Heart left ventricle (tissue), 16 donors: ENCODE data around the gene GZMM. TPM values are rescaled to one million over a fixed set of nuclear protein-coding genes. Genes with fewer than 3 reads are reported as not detected.

Experiments
- ATAC-seq, 4 donors: fragments of 200-7000 bp; cut with Tn5 transposase; one replicate each; pipeline ENCODE4 v1.9.1; 2020 to 2022; ENCODE audit warnings: moderate library complexity in 4 of 4, mild to moderate bottlenecking in 3 of 4, moderate number of reproducible peaks in 1 of 4
- DNase-seq, 5 donors: peaks; one replicate each; pipeline ENCODE4 v3.0.0-alpha.2; 2020
- H3K27ac ChIP-seq, 12 donors: fragments of 200-600 bp; sonication (generic) in 4 of 12; one replicate each; pipeline versions ENCODE4 v1.5.0 to v1.8.0; 2016 to 2022; ENCODE audit warnings: mild to moderate bottlenecking in 2 of 12
- H3K27me3 ChIP-seq, 9 donors: fragments of 200-600 bp; sonication (generic) in 2 of 9; one replicate each; pipeline versions ENCODE4 v1.5.1 to v1.8.0; 2016 to 2022; ENCODE audit warnings: mild to moderate bottlenecking in 3 of 9
- H3K36me3 ChIP-seq, 9 donors: fragments of 200-600 bp; sonication (generic) in 2 of 9; one replicate each; pipeline versions ENCODE4 v1.5.0 to v1.8.0; 2018 to 2022; ENCODE audit warnings: mild to moderate bottlenecking in 2 of 9
- H3K4me1 ChIP-seq, 12 donors: fragments of 200-600 bp; sonication (generic) in 4 of 12; one replicate each; pipeline versions ENCODE4 v1.5.0 to v1.8.0; 2016 to 2022; ENCODE audit warnings: mild to moderate bottlenecking in 3 of 12
- H3K4me3 ChIP-seq, 12 donors: fragments of 200-600 bp; sonication (generic) in 4 of 12; one replicate each; pipeline versions ENCODE4 v1.5.0 to v1.8.0; 2017 to 2022; ENCODE audit warnings: mild to moderate bottlenecking in 9 of 12, moderate library complexity in 4 of 12
- H3K9me3 ChIP-seq, 12 donors: fragments of 200-600 bp; sonication (generic) in 4 of 12; one replicate each; pipeline versions ENCODE4 v1.5.0 to v1.8.0; 2016 to 2022; ENCODE audit warnings: mild to moderate bottlenecking in 1 of 12
- POLR2A ChIP-seq, 2 donors: fragments of 450-650 bp; IDR thresholded peaks; one replicate each; pipeline ENCODE4 v1.6.1; 2017; ENCODE audit warnings: antibody characterized with exemption in 2 of 2, mild to moderate bottlenecking in 2 of 2, moderate library complexity in 2 of 2
- WGBS, 4 donors: extraction: QIAGEN DNeasy Blood & Tissue Kit in 2 of 4; methylation state at CpG; one replicate each; pipeline versions ENCODE4 v1.1.5 to v1.1.7; 2013 to 2018; 5-methylcytosine and 5-hydroxymethylcytosine counted together
- intact Hi-C, 10 donors: fragments of 100-400 bp; cut with DNase I; formaldehyde crosslinking; loops; one replicate each; pipeline versions ENCODE4 v1.11.1 to v1.14.2; 2022
- polyA plus RNA-seq, 2 donors: library from polyadenylated mRNA; stranded (reverse); fragments of 200-250 nt; gene quantifications; one replicate each; pipeline ENCODE4 v1.2.3, GENCODE V29; 2013
- total RNA-seq, 9 donors: library from RNA; depleted of rRNA in 2 of 9; stranded (reverse); fragments of >200 nt in 2 of 9; fragmentation: NEBNext Ultra II Directional in 3 of 9; extraction: Animal tissue kit (Norgen Biotek cat#: 25700) in 3 of 9; gene quantifications; one replicate each; pipeline versions ENCODE4 v1.1.0 to v1.2.4, GENCODE V29; 2016 to 2023
- TF ChIP-seq, protein P1 (sequence below), 12 donors: fragments of 200-600 bp; sonication (generic) in 4 of 12; IDR thresholded peaks; one replicate each; pipeline versions ENCODE4 v1.5.0 to v1.8.0; 2018 to 2022; ENCODE audit warnings: antibody characterized with exemption in 12 of 12, mild to moderate bottlenecking in 5 of 12
- donor health status: ischemic (EF 13 %, LVEDD 7.1; RV severe dilation, severe dysfunction).
- donor health status: healthy with polysubstance abuse.
- donor health status: DM: no; HTN: yes; CAD: no.
- donor health status: DM: no; HTN: no; CAD: no.
- donor health status: ischemic (EF 25% LVEDD 6.9; RV normal size, moderate dysfunction).
- donor health status: ischemic (EF 25% LVEDD 5.7; RV mildly dilated, moderate dysfunction).
- donor health status: healthy.
- donor health status: DM: yes; HTN: yes; CAD: no.
- donor health status: ischemic (EF 35%, LVEDD 5.7; RV mildly dilated, moderate dysfunction).
- donor health status: nonischemic (EF 11% LVEDD 7.7; RV severe dilation, severe dysfunction).
- donor health status: DM: yes; HTN: yes; CAD: no.
- donor health status: PGD.
- donor health status: ischemic (EF 29% LVEDD 5.4; RV normal size, mild dysfunction).
- donor health status: nonischemic (EF 23%, LVEDD 6.1; RV moderate dilation, normal function).

GZMM gene
- total and polyA plus RNA-seq, 11 donors: 0.12 to 3.0 (median 0.47) TPM; not detected in 5

DNA sequence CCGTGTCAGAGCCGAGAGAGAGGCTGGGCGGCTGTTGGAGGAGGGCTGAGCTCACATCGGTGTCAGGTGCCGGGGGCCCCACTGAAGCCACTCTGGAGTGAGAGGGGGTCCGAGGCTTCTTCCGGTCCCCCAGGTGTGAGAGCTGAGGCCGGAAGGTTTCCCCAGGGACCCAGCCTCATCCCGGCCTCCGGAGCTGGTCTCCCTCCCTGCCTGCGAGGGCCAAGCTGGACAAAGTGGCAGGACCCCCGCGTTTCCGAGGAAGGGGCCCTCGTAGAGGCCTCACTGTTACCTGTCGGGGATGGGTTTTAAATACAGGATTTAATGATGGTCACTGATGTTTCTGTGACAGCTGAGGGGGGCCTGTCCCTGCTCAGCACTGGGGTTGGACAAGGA lies 52.4 kb downstream of the GZMM start:
- intact Hi-C loops: loop anchor here in 1 of 10 donors (10.0 kb wide), 1 partner anchor 59 kb away; no protein-coding TSS in a partner anchor
- no peak overlapping the region for H3K4me3 ChIP-seq
- TF ChIP-seq, protein P1, sequence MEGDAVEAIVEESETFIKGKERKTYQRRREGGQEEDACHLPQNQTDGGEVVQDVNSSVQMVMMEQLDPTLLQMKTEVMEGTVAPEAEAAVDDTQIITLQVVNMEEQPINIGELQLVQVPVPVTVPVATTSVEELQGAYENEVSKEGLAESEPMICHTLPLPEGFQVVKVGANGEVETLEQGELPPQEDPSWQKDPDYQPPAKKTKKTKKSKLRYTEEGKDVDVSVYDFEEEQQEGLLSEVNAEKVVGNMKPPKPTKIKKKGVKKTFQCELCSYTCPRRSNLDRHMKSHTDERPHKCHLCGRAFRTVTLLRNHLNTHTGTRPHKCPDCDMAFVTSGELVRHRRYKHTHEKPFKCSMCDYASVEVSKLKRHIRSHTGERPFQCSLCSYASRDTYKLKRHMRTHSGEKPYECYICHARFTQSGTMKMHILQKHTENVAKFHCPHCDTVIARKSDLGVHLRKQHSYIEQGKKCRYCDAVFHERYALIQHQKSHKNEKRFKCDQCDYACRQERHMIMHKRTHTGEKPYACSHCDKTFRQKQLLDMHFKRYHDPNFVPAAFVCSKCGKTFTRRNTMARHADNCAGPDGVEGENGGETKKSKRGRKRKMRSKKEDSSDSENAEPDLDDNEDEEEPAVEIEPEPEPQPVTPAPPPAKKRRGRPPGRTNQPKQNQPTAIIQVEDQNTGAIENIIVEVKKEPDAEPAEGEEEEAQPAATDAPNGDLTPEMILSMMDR (IDR thresholded peaks at IDR 0.05): no peak
- TF ChIP-seq POLR2A (IDR thresholded peaks at IDR 0.05): no peak
- ATAC-seq (no peak), DNase-seq (no peak)
- peaks cover under 1 to 19% (median 8%) of the 10 kb centered on the region in 9 donors for H3K27me3 ChIP-seq
- H3K4me1 ChIP-seq: peaks cover 0 to 1% (median 0%) of the 10 kb centered on the region in 12 donors
- H3K27ac ChIP-seq: no peak overlapping the region
- H3K36me3 ChIP-seq: no peaks in the 10 kb centered on the region
- WGBS, 4 donors: 82 to 85% (median 84%) methylated on average over 11 to 16 of the region's 16 CpGs
- H3K9me3 ChIP-seq: no peaks in the 10 kb centered on the region

DNA sequence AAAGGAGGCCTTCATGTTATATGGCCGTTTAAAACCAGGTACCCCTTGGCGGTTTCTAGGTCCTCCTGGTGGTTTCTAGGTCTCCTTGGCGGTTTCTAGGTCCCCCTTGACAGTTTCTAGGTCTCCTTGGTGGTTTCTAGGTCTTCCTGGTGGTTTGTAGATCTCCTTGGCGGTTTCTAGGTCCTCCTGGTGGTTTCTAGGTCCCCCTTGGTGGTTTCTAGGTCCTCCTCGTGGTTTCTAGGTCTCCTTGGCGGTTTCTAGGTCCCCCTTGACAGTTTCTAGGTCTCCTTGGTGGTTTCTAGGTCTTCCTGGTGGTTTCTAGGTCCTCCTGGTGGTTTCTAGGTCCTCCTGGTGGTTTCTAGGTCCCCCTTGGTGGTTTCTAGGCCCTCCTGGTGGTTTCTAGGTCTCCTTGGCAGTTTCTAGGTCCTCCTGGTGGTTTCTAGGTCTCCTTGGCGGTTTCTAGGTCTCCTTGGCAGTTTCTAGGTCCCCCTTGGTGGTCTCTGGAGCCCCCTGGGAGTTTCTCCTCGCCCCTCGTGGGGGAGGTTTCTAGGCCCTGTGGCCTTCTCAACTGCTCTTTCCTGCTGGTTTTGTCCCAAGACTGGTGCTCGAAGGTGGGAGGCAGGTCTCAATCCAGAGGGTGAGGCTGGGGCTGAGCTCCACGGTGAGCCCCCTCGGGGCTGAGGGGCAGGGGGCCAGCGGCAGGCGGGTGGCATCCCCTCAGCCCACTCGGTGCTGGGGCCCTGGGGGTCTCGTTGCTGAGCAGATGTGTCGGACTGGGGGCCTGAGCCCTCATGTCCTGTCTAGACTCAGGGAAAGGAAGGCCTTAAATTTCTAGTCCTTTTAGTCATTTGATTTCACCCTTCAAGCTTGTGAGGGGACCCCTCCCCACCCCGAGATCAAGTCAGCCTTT lies 53.8 kb downstream of the GZMM start:
- Histone ChIP-seq H3K9me3 (no peaks in the 10 kb centered on the region), H3K4me3 (no peak overlapping the region), H3K27me3 (peaks cover 0 to 5% (median 0%) of the 10 kb centered on the region in 9 donors), H3K4me1 (peaks cover 0 to 4% (median 0%) of the 10 kb centered on the region in 12 donors), H3K27ac (no peak overlapping the region), H3K36me3 (no peaks in the 10 kb centered on the region)
- DNase-seq: no peak
- WGBS, 4 donors: 74 to 81% (median 80%) methylated on average over 18 of the region's 18 CpGs
- TF ChIP-seq, protein P1 (IDR thresholded peaks at IDR 0.05): no peak
- no peak for TF ChIP-seq POLR2A (IDR thresholded peaks at IDR 0.05)
- intact Hi-C loops: loop anchor here in 1 of 10 donors (10.0 kb wide), 1 partner anchor 57 kb away; no protein-coding TSS in a partner anchor
- no peak for ATAC-seq

Other genes starting within 250 kb of the GZMM start
- 10 to 100 TPM; 15.7 to 30.3 (median 19.5) TPM for gene MIER2, start 199.3 kb upstream of the GZMM start, total RNA-seq
- 10 to 100 TPM; 18.7 to 22.2 TPM for gene MIER2, start 199.3 kb upstream of the GZMM start, polyA plus RNA-seq
- 1 to 10 TPM in 5 of 9 donors, under 1 TPM in 4; 0.12 to 2.2 (median 1.1) TPM for gene C2CD4C, start 134.9 kb upstream of the GZMM start, total RNA-seq
- gene C2CD4C, start 134.9 kb upstream of the GZMM start, polyA plus RNA-seq: 1 to 10 TPM; 1.3 to 1.4 TPM
- 10 to 100 TPM in 7 of 9 donors, 1 to 10 TPM in 2; 9.1 to 35.8 (median 14.6) TPM for gene SHC2, start 83.0 kb upstream of the GZMM start, total RNA-seq
- 10 to 100 TPM in 1 of 2 donors, 1 to 10 TPM in 1; 6.7 to 22.3 TPM for gene SHC2, start 83.0 kb upstream of the GZMM start, polyA plus RNA-seq
- gene MADCAM1, start 47.6 kb upstream of the GZMM start, total RNA-seq: under 1 TPM in 8 of 9 donors, not detected in 1; 0.23 to 0.56 (median 0.36) TPM
- under 1 TPM; 0.04 to 0.61 TPM for gene MADCAM1, start 47.6 kb upstream of the GZMM start, polyA plus RNA-seq
- 10 to 100 TPM in 8 of 9 donors, 1 to 10 TPM in 1; 5.7 to 39.3 (median 11.3) TPM for gene TPGS1, start 36.6 kb upstream of the GZMM start, total RNA-seq
- gene TPGS1, start 36.6 kb upstream of the GZMM start, polyA plus RNA-seq: 10 to 100 TPM; 18.3 to 18.6 TPM
- 100 to 1,000 TPM in 3 of 9 donors, 10 to 100 TPM in 6; 61.9 to 200 (median 84.6) TPM for gene CDC34, start 12.3 kb upstream of the GZMM start, total RNA-seq
- 100 to 1,000 TPM; 122 to 148 TPM for gene CDC34, start 12.3 kb upstream of the GZMM start, polyA plus RNA-seq
- gene BSG, start 28.5 kb downstream of the GZMM start, total RNA-seq: 1,000 to 10,000 TPM; 1,160 to 2,590 (median 1,462) TPM
- 1,000 to 10,000 TPM in 1 of 2 donors, 100 to 1,000 TPM in 1; 727 to 2,989 TPM for gene BSG, start 28.5 kb downstream of the GZMM start, polyA plus RNA-seq
- gene HCN2, start 45.8 kb downstream of the GZMM start, total RNA-seq: 10 to 100 TPM in 7 of 9 donors, 1 to 10 TPM in 2; 4.1 to 27.4 (median 15.4) TPM
- 10 to 100 TPM in 1 of 2 donors, 1 to 10 TPM in 1; 4.8 to 22.4 TPM for gene HCN2, start 45.8 kb downstream of the GZMM start, polyA plus RNA-seq
- 10 to 100 TPM; 32.0 to 78.0 (median 41.5) TPM for gene POLRMT, start 89.5 kb downstream of the GZMM start, total RNA-seq
- 10 to 100 TPM; 38.8 to 75.2 TPM for gene POLRMT, start 89.5 kb downstream of the GZMM start, polyA plus RNA-seq
- gene FGF22, start 95.8 kb downstream of the GZMM start, total RNA-seq: under 1 TPM in 3 of 9 donors, not detected in 6; 0.16 to 0.36 (median 0.20) TPM
- gene FGF22, start 95.8 kb downstream of the GZMM start, polyA plus RNA-seq: under 1 TPM; 0.07 to 0.11 TPM
- 100 to 1,000 TPM in 1 of 9 donors, 10 to 100 TPM in 8; 21.6 to 105 (median 29.4) TPM for gene RNF126, start 119.2 kb downstream of the GZMM start, total RNA-seq
- gene RNF126, start 119.2 kb downstream of the GZMM start, polyA plus RNA-seq: 10 to 100 TPM; 23.5 to 45.2 TPM
- gene FSTL3, start 132.3 kb downstream of the GZMM start, total RNA-seq: 100 to 1,000 TPM in 4 of 9 donors, 10 to 100 TPM in 5; 41.7 to 347 (median 99.9) TPM
- 100 to 1,000 TPM; 131 to 376 TPM for gene FSTL3, start 132.3 kb downstream of the GZMM start, polyA plus RNA-seq
- not detected for gene PRSS57, start 151.4 kb downstream of the GZMM start, total RNA-seq
- gene PRSS57, start 151.4 kb downstream of the GZMM start, polyA plus RNA-seq: not detected
- gene PALM, start 164.9 kb downstream of the GZMM start, total RNA-seq: 10 to 100 TPM; 13.5 to 42.3 (median 23.3) TPM
- 10 to 100 TPM; 15.7 to 23.8 TPM for gene PALM, start 164.9 kb downstream of the GZMM start, polyA plus RNA-seq
- gene MISP, start 207.1 kb downstream of the GZMM start, total RNA-seq: 1 to 10 TPM in 1 of 9 donors, not detected in 8; 1.1 TPM
- gene MISP, start 207.1 kb downstream of the GZMM start, polyA plus RNA-seq: under 1 TPM in 1 of 2 donors, not detected in 1; 0.06 TPM